Measurements from ENCODE around the gene ADAMTS6.
"Not testable (repeated sequence)": the region's sequence is repeated elsewhere in the genome, so short reads cannot be mapped to it uniquely, and the experiment has no call there.

ADAMTS6 gene

GRCh38 chr5:65363499-65363898 lies 118.2 kb downstream of the ADAMTS6 start:
- no peak for DNase-seq (ENCODE audit: low read depth)

DNA sequence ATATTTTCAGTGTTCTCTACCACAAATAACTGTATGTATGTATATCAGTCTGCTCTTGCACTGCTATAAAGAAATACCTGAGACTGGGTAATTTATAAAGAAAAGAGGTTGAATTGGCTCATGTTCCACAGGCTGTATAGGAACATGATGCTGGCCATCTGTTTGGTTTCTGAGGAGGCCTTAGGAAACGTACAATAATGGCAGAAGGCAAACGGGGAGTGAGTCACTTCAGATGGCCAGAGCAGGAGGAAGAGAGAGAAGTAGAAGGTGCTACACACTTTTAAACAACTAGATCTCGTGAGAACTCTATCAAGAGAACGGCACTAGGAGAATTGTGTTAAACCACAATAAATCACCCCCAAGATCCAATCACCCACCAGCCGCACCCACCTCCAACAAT lies 121.7 kb downstream of the ADAMTS6 start:
- no peak for DNase-seq (ENCODE audit: low read depth)

- no peak for DNase-seq (ENCODE audit: low read depth)
These were observed 122.2 kb downstream of the ADAMTS6 start for GRCh38 chr5:65359569-65359968.

DNA sequence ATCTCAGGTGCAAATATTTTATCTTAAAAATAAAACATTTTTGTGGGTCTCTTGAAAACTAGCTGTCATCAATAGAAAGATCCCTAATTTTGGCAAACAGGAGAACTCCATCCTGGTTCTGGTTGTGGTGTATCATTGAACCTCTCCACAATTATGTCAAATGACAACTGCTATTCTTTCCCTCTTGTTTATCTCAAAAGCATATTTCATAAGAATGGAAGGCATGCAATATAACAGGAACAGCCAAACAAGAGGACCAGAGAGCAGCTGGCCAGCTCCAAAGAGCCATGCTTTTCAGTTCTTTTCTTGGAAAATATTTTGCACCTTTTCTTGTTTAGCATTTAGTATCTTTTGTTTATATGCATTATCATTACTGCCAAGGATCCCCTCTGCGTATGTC lies 125.4 kb downstream of the ADAMTS6 start:
- DNase-seq (ENCODE audit: low read depth), result no peak

- no peak for DNase-seq (ENCODE audit: low read depth)
These were observed 126.4 kb downstream of the ADAMTS6 start for GRCh38 chr5:65355301-65355700.

DNA sequence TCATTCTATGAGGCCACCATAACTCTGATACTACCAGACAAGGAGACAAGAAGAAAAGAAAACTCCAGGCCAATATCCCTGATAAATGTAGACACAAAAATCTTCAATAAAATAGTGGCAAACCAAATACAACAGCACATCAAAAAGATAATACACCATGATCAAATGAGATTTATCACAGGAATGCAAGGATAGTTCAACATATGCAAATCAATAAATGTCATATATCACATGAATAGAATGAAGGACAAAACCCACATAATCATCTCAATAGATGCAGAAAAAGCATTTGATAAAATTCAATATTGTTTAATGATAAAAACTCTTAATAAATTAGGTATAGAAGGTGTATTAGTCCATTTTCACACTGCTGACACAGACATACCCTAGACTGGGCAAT lies 139.9 kb downstream of the ADAMTS6 start:
- no peak for DNase-seq (ENCODE audit: low read depth)

DNA sequence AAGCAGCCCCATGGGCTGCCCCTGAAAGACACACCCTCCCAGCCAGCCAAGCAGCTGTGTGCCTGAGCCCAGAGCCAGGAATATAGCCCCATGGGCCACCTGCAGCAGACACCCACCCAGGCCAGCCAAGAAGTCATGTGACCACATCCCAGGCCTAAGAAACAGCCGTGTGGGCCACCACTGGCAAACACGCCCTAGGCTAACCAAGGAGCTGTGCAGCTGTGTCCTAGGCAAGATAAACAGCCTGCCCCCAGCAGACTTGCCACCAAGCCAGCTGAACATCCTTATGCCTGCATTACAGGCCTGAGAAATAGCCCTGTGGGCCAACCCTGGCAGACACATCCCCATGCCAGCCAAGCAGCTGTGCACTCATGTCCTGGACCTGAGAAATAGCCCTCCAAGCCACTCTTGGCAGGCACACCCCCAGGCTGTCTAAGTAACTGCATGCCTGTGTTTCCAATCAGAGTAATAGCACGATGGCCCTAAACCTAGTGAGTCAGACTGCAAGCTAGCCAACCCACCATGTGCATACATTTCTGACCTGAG lies 143.0 kb downstream of the ADAMTS6 start:
- DNase-seq (ENCODE audit: low read depth), result no peak

- no peak for DNase-seq (ENCODE audit: low read depth)
These were observed 147.6 kb downstream of the ADAMTS6 start for GRCh38 chr5:65334077-65334476.

GRCh38 chr5:65332591-65332990 lies 149.1 kb downstream of the ADAMTS6 start:
- no peak for DNase-seq (ENCODE audit: low read depth)

- DNase-seq (ENCODE audit: low read depth), result peak; percentile 28
These were observed 152.5 kb downstream of the ADAMTS6 start for GRCh38 chr5:65329266-65329665.

- DNase-seq (ENCODE audit: low read depth), result no peak
These were observed 154.1 kb downstream of the ADAMTS6 start for GRCh38 chr5:65327582-65327981.

DNA sequence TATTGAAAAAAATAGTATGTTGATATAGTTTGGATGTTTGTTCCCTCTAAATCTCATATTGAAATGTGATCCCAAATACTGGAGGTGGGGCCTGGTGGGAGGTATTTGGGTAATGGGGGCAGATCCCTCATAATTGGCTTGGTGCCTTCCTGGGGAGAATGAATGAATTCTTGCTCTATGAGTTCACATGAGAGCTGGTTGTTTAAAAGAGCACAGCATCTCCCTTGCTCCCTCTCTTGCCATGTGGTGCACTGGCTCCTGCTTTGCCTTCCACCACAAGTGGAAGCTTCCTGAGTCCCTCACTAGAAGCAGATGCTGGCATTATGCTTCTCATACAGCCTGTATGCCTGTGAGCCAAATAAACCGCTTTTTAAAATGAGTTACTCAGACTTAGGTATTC lies 154.8 kb downstream of the ADAMTS6 start:
- peak; percentile 9 for DNase-seq (ENCODE audit: low read depth)

GRCh38 chr5:65324226-65324625 lies 157.5 kb downstream of the ADAMTS6 start:
- DNase-seq (ENCODE audit: low read depth), result no peak

- DNase-seq (ENCODE audit: low read depth), result not testable (repeated sequence)
These were observed 161.0 kb downstream of the ADAMTS6 start for GRCh38 chr5:65320704-65321103.

DNA sequence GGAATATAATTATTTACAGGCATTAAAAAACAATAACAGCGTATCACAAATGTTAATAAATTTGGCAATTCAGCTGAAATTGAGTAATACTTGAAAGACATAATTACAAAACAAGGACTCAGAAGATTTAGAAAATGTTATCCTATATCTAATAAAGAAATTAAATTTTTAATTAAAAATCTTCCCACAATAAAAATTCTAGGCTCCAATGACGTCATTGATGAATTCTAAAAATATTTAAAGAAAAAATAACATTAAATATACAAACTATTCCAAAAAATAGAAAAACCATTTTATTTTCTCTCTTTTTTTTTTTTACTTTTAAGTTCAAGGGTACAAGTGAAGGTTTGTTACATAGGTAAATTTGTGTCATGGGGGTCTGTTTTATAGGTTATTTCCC lies 161.5 kb downstream of the ADAMTS6 start:
- no peak for DNase-seq (ENCODE audit: low read depth)

GRCh38 chr5:65307931-65308330 lies 173.8 kb downstream of the ADAMTS6 start:
- no peak for DNase-seq (ENCODE audit: low read depth)

DNA sequence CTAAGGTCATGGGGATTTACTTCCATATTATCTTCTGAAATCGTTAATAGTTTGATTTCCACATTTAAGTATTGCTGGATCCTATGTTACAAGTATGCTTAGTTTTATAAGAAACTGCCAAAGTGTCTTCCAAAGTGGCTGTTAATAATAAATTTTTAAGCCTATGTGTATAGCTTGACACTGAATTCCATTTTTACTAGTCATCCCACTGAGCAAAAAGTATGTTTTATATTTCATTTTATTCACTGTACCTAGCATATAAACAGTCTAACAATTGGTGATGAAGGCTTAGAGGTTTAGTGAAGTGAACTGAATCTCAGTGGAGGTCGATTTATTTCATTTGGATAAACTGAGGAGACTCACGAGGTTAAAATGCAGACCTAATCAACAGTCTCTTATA lies 174.6 kb downstream of the ADAMTS6 start:
- DNase-seq (ENCODE audit: low read depth), result no peak

DNA sequence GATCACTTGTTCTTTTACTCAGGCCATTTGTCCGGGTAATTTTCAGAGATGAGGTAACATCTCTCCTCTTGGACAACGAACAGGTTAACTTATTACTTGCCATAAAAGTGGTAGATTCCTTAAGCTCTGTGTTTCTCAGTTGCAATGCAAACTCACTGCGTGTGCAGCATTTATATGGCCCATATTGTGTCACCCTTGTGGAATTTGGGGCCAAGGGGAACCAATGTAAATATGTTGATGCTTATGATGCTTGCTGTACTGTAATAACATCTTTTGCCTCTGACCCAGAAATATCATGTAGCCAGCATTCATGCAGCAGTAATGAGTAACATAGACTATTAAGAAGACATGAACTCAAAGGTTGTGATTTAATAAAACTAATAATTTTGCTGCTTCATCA lies 175.8 kb downstream of the ADAMTS6 start:
- DNase-seq (ENCODE audit: low read depth), result no peak

DNA sequence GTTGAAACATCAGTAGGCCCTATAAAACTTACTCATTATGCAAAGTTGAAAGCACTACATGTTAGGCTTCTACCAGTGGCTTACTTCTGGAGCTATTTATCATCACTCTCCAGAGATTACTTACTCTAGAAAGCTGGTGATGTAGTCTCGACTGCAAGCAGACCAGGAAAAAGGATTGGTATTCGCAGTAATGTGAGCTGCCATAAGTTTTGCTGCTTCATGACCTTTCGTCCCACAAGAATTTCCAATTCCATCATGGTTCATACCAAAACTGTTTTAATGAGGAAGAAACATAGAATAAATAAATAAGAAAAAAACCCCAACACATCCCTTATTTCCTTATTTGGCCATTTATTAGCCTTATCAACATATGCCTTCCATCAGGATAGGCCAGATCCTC lies 181.9 kb downstream of the ADAMTS6 start:
- peak; percentile 75 for DNase-seq (ENCODE audit: low read depth)

GRCh38 chr5:65296067-65296466 lies 185.7 kb downstream of the ADAMTS6 start:
- no peak for DNase-seq (ENCODE audit: low read depth)

GRCh38 chr5:65292196-65292595 lies 189.5 kb downstream of the ADAMTS6 start:
- peak; percentile 18 for DNase-seq (ENCODE audit: low read depth)

GRCh38 chr5:65290677-65291076 lies 191.0 kb downstream of the ADAMTS6 start:
- DNase-seq (ENCODE audit: low read depth), result peak; percentile 17

- no peak for DNase-seq (ENCODE audit: low read depth)
These were observed 193.1 kb downstream of the ADAMTS6 start for GRCh38 chr5:65288657-65289056.

DNA sequence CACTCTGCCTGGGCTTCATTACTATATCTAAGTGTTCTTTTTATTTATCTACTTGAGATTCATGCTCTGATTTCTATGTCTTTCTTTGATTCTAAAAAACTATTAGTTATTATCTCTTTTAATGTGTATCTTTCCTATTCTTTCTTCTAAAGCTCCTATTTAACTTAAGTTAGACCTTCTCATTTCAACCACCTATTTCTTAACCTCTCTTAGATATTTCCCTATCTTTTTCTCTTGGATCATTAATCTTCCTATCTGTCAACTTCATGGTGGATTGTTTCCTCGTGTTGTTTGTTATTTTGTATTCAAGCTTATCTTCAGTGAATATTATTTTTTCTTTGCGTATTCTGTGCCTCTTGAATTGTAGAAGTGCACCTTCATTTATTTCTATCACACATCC lies 202.1 kb downstream of the ADAMTS6 start:
- no peak for DNase-seq (ENCODE audit: low read depth)

All from stromal cell of bone marrow (primary cell).